HG03575 (cell line): ENCODE data around the gene OR6Y1.

Experiments
- ATAC-seq: cut with Tn5 transposase; IDR thresholded peaks from one replicate; pipeline ENCODE4 v1.9.1; 2021; ENCODE audit not compliant: unreplicated experiment, insufficient number of reproducible peaks, low FRiP score; ENCODE audit errors: extremely low read depth

The OR6Y1 gene

GRCh38 chr1:158509471-158510156, 44.6 kb downstream of the OR6Y1 start:
- no peak for ATAC-seq

DNA sequence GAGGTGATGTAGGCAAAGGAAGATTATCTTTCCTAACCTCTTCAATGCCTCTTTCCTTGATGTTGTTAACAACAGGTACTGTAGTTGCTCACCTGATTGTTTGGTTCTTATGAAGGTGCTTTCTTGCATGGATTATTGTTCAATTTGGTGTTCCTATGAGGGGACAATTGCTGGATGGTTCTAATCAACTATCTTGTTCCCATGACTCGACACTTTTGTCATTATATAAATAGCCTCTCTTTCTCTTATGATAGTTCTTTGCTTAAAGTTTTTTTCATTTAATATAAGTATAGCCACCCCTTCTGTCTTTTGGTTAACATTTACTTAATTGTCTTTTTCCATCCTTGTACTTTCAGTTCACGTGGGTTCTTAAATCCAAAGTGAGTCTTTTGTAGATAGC, 46.7 kb downstream of the OR6Y1 start:
- no peak for ATAC-seq

DNA sequence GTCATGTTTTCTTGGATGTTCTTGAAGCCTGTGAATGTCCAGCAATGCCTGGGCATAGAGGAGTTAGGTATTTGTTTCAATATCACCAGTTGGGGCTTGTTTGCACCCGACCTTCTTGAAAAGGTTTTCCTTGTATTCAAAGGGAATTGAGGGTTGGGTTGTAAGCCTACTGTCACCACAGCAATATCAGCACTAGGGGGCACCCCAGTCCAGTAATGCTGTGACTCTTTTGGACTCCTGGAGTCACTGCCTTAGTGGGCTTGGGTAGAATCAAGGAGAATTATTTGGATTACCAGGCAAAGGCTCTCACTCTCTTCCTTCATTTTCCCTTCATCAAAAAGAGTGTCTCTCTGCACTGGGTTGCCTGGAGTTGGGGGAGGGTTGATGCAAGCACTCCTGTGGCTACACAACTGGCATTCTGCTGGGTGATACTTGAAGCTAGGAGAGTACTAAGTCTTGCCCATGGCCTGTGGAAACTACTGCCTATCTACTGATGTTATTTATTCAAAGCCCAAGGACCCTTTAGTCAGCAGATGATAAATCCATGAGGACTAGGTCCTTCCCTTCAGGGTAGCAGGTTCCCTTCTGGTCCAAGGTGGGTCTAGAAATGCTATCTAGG, 47.7 kb downstream of the OR6Y1 start:
- ATAC-seq = no peak

DNA sequence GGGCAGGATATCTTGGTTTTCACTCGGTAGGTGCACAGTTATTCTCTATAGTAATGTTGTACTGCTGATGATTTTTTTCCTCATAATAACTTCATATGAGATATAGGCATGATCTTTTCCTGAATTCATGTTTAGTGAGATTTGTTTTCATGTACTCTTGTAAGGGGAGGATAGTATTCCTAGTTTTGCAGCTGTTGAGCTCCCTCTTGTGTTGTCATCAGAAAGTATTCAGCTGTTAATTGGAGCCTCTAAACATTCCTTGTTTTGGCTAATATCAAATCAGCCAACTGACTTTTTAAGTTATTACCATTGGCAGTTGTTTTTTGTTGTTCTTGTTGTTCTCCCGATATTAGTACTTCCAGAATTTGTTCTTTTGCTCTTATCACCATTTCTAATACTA, 57.8 kb downstream of the OR6Y1 start:
- no peak for ATAC-seq

DNA sequence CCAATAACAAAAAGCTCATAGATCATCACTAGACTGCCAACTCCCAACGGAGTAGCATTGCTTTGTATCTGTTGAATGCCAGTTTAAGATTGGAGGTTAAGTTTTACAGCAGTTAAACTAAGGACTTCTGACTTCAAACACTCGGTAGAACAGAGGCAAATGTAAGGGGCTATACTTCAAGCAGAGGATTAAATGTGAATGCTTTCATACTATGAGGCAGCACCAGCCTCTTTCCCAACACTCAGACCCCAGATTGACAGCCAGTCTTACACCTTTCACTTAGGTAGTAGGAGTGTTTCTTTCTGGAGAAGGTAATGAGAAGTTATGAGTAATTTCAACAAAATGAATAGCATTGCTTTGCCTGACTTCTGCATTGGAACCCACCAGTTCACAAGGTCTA, 59.4 kb downstream of the OR6Y1 start:
- ATAC-seq = no peak
